HFFc6 (cell line): Measurements from ENCODE around the gene PAQR5. TPM values are rescaled to one million over a fixed set of nuclear protein-coding genes. Genes with fewer than 3 reads are reported as not detected.
"Not testable (repeated sequence)": the region's sequence is repeated elsewhere in the genome, so short reads cannot be mapped to it uniquely, and the experiment has no call there.

Source experiments
- DNase-seq: peaks from one replicate; pipeline ENCODE4 v3.0.0-alpha.2; 2018
- H3K27ac Mint-ChIP-seq: 2 replicates; pipeline ENCODE4 v1.8.0; 2020; ENCODE audit warnings: mild to moderate bottlenecking, mixed read lengths
- H3K27me3 Mint-ChIP-seq: 2 replicates; pipeline ENCODE4 v1.8.0; 2021; ENCODE audit warnings: mild to moderate bottlenecking, moderate library complexity, mixed read lengths; ENCODE audit not compliant: insufficient read depth
- H3K36me3 Mint-ChIP-seq: 2 replicates; pipeline ENCODE4 v1.8.0; 2021; ENCODE audit warnings: low read depth, mixed read lengths
- H3K4me1 Mint-ChIP-seq: 2 replicates; pipeline ENCODE4 v1.8.0; 2020; ENCODE audit warnings: low read depth, mixed read lengths
- H3K4me3 Mint-ChIP-seq: 2 replicates; pipeline ENCODE4 v1.8.0; 2020; ENCODE audit warnings: mild to moderate bottlenecking, moderate library complexity, mixed read lengths
- H3K9me3 Mint-ChIP-seq: 2 replicates; pipeline ENCODE4 v1.8.0; 2020; ENCODE audit warnings: mild to moderate bottlenecking, mixed read lengths
- CTCF ChIP-seq: fragments of 200-600 bp; sonication (generic); IDR thresholded peaks from 2 replicates; pipeline ENCODE4 v1.5.0; 2021; ENCODE audit warnings: antibody characterized with exemption, mild to moderate bottlenecking
- total RNA-seq, 6 experiments: library from RNA; stranded (reverse); fragmentation: NEBNext Ultra II Directional; extraction: Animal tissue kit (Norgen Biotek cat#: 25700); gene quantifications; 2 replicates in 1 of 6; 3 replicates in 5 of 6; pipeline ENCODE4 v1.2.3, GENCODE V29; 2021

PAQR5 gene
- total RNA-seq, 6 experiments from 2014 or later: 1.3 to 2.2 (median 1.6) TPM

- H3K27ac Mint-ChIP-seq: no peak overlapping the region
- no peak for TF ChIP-seq CTCF
- H3K9me3 Mint-ChIP-seq: no peaks in the 10 kb centered on the region; the same call in 1 of the 2 replicates
- no peak overlapping the region for H3K4me3 Mint-ChIP-seq
- no peaks in the 10 kb centered on the region; the same call in 1 of the 2 replicates for H3K27me3 Mint-ChIP-seq
- no peaks in the 10 kb centered on the region for H3K4me1 Mint-ChIP-seq
- H3K36me3 Mint-ChIP-seq: no peaks in the 10 kb centered on the region
- no peak for DNase-seq
These were observed 76.6 kb downstream of the PAQR5 start for GRCh38 chr15:69375151-69375790.

GRCh38 chr15:69377216-69377970 is 78.7 kb downstream of the PAQR5 start:
- Mint-ChIP-seq H3K27me3 (peaks cover 2% of the 10 kb centered on the region; the same call in 1 of the 2 replicates), H3K4me1 (no peaks in the 10 kb centered on the region), H3K9me3 (no peaks in the 10 kb centered on the region; the same call in 1 of the 2 replicates), H3K4me3 (no peak overlapping the region), H3K27ac (no peak overlapping the region), H3K36me3 (no peaks in the 10 kb centered on the region)
- no peak for DNase-seq
- TF ChIP-seq CTCF: no peak

- Mint-ChIP-seq H3K4me1 (no peaks in the 10 kb centered on the region), H3K27ac (no peak overlapping the region), H3K27me3 (peaks cover 2% of the 10 kb centered on the region; the same call in 1 of the 2 replicates), H3K36me3 (no peaks in the 10 kb centered on the region), H3K9me3 (no peaks in the 10 kb centered on the region), H3K4me3 (no peak overlapping the region)
- peak; percentile 36 for TF ChIP-seq CTCF
- DNase-seq: no peak
These were observed 81.5 kb downstream of the PAQR5 start for GRCh38 chr15:69380100-69380725.

- no peaks in the 10 kb centered on the region for H3K36me3 Mint-ChIP-seq
- H3K4me1 Mint-ChIP-seq: no peaks in the 10 kb centered on the region
- H3K27me3 Mint-ChIP-seq: peaks cover 2% of the 10 kb centered on the region; the same call in 1 of the 2 replicates
- TF ChIP-seq CTCF: 0 out of 2 replicates have a peak, but pooled peaks have one; percentile 3
- no peak for DNase-seq
- no peak overlapping the region for H3K4me3 Mint-ChIP-seq
- H3K9me3 Mint-ChIP-seq: no peaks in the 10 kb centered on the region
- no peak overlapping the region for H3K27ac Mint-ChIP-seq
These were observed 82.0 kb downstream of the PAQR5 start for GRCh38 chr15:69380726-69381105.

GRCh38 chr15:69382176-69382575 is 83.5 kb downstream of the PAQR5 start:
- not testable (repeated sequence) for H3K9me3 Mint-ChIP-seq, H3K27ac Mint-ChIP-seq, H3K4me1 Mint-ChIP-seq, H3K4me3 Mint-ChIP-seq, H3K36me3 Mint-ChIP-seq, H3K27me3 Mint-ChIP-seq, DNase-seq

- H3K4me1 Mint-ChIP-seq: peaks cover 17% of the 10 kb centered on the region
These were observed 85.4 kb downstream of the PAQR5 start for GRCh38 chr15:69384066-69384465.

More at GRCh38 chr15:69384066-69384465, 85.4 kb downstream of the PAQR5 start:
- not testable (repeated sequence) for H3K9me3 Mint-ChIP-seq, H3K27ac Mint-ChIP-seq, H3K27me3 Mint-ChIP-seq, DNase-seq, H3K36me3 Mint-ChIP-seq, H3K4me3 Mint-ChIP-seq
